Measurements from ENCODE around the gene CDT1. TPM values are rescaled to one million over a fixed set of nuclear protein-coding genes. Genes with fewer than 3 reads are reported as not detected.

The CDT1 gene
- total and polyA plus RNA-seq, 3 donors from 2014 or later, result 11.9 to 19.1 (median 14.9) TPM

DNA sequence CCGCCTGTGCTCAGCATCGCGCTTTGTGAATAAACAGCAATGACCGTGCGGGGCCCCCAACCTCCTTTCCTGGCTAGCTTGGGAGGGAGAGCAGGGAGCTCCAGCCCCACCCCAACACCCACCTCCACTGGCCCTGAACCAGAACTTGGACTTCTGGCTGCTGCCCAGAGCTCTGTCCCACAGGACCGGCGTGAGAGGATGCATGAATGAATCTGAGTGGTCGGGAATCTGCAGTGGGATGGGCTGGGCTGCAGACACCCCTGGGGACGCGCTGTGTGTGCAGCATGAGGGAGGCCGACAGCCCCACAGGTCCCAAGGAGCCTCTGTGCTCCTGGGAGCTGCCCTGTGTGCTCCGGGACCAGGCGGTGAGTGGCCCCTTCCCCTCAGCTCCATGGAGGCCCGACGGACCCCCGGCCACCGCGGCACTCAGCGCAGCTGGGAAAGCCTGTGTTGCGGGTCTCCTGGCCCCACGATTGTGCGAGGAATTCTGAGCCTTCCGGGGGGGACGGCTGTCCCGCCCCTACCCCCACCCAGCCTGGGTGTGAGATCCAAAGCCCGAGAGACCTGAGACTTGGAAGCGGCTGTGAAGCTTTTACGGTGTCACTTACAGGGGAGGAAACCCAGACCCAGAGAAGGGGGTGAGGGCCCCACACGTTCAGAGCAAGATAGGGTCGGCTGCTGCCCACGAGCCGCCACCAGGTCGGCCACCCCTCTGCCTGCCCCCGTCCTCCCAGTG, 24.0 kb upstream of the CDT1 start:
- H3K4me1 ChIP-seq, result peaks cover 12% of the 10 kb centered on the region
- intact Hi-C loops (cut with DNase I; ENCODE audit: low total_unique reads), result loop anchor here (5.0 kb wide), 1 partner anchor 37 kb away; no protein-coding TSS in a partner anchor
- WGBS, 2 donors, result 48 to 54% methylated on average over 3 to 32 of the region's 34 CpGs
- DNase-seq, result no peak
- no peaks in the 10 kb centered on the region for H3K9me3 ChIP-seq
- no peak overlapping the region for H3K27ac ChIP-seq
- H3K4me3 ChIP-seq, result no peak overlapping the region
- no peaks in the 10 kb centered on the region for H3K36me3 ChIP-seq (ENCODE audit: low read depth, missing control alignments)
- TF ChIP-seq, protein P1, sequence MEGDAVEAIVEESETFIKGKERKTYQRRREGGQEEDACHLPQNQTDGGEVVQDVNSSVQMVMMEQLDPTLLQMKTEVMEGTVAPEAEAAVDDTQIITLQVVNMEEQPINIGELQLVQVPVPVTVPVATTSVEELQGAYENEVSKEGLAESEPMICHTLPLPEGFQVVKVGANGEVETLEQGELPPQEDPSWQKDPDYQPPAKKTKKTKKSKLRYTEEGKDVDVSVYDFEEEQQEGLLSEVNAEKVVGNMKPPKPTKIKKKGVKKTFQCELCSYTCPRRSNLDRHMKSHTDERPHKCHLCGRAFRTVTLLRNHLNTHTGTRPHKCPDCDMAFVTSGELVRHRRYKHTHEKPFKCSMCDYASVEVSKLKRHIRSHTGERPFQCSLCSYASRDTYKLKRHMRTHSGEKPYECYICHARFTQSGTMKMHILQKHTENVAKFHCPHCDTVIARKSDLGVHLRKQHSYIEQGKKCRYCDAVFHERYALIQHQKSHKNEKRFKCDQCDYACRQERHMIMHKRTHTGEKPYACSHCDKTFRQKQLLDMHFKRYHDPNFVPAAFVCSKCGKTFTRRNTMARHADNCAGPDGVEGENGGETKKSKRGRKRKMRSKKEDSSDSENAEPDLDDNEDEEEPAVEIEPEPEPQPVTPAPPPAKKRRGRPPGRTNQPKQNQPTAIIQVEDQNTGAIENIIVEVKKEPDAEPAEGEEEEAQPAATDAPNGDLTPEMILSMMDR (IDR thresholded peaks at IDR 0.05), result no peak
- no peak for TF ChIP-seq POLR2A (IDR thresholded peaks at IDR 0.05)
- H3K27me3 ChIP-seq, result no peaks in the 10 kb centered on the region

DNA sequence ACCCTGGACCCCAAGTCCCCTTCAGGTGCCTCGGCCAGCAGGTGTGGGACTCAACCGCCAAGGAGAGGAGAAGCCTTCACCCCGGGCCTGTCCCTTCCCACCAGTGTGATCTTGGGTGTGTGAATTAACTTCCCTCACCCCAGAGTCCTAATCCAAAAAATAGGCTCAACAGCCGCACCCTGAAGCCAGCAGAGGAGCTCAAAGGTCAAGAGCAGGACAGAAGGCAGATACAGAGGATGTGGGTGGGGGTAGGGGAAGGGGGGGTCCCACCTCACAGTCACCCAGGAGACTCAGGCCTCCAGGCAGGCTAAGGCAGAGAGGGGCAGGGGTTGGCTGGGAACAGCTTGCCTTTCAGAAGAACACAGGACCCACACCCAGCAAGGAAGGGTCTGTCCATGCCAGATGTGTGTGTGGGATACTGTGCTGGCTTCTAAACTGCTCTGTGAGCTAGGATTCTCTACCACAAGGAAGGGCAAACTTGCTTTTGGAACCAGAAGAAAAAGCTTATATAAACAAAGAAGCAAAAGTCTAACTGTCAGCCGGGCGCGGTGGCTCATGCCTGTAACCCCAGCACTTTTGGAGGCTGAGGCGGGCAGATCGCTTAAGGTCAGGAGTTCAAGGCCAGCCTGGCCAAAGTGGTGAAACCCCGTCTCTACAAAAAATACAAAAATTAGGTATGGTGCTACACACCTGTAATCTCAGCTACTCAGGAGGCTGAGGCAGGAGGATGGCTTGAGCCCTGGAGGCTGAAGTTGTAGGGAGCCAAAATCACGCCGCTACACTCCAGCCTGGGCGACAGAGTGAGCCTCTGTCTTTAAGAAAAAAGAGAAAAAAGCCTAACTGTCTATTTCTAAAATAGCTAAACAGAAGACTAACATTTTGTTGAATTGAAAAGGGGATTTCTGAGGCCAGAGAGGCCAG, 23.2 kb upstream of the CDT1 start:
- H3K9me3 ChIP-seq, result no peaks in the 10 kb centered on the region
- no peak overlapping the region for H3K27ac ChIP-seq
- intact Hi-C loops (cut with DNase I; ENCODE audit: low total_unique reads), result loop anchor here (5.0 kb wide), 1 partner anchor 38 kb away; no protein-coding TSS in a partner anchor
- H3K27me3 ChIP-seq, result no peaks in the 10 kb centered on the region
- peaks cover 12% of the 10 kb centered on the region for H3K4me1 ChIP-seq
- no peak for TF ChIP-seq POLR2A (IDR thresholded peaks at IDR 0.05)
- TF ChIP-seq, protein P1 (IDR thresholded peaks at IDR 0.05), result no peak
- no peak overlapping the region for H3K4me3 ChIP-seq
- 71 to 87% methylated on average over 9 to 13 of the region's 13 CpGs for WGBS, 2 donors
- DNase-seq, result no peak
- H3K36me3 ChIP-seq (ENCODE audit: low read depth, missing control alignments), result no peaks in the 10 kb centered on the region

DNA sequence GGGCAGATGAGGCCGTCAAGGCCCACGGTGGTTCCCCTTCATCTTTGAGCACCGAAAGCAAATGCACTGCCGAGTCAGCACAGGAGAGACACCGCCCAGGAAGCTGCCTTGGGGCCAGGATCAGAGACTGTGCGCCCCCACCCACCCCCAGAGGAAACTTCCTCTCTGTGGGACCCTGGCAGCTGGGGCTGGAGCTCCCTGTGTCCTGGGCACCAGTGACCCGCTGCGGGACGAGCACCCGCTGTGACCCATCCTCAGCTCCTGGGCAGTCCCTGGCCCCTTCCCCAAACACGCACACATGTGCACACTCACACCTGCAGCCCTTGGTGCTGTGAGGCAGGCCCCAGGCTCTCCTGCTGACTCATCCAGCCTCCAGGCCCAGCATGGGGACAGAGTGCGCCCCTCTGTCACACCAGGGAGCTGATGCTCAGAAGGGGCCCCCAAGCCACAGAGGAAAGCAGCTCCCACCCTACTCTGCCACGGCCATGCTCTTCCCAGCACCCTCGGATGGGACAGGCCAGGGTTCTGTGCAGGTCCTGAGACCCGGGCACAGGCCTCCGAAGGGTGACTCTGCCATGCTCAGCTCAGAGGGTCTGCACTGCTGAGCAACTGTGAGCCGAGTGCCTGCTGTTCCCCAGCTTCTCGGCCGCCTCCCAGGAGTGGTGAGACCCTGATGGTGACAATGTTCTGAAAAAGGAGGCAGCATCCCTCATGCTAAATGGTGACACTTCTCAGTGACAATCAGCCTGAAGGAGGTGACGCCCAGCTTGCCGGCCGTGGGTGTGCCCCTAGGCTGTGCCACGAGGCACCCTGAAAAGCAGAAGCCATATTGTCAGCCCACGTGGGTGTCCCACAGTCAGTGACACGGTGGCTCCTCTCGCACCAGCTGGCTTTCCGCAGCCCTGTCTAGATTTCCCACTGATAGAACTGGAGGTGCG, 22.2 kb upstream of the CDT1 start:
- 80 to 94% methylated on average over 20 to 26 of the region's 28 CpGs for WGBS, 2 donors
- H3K4me1 ChIP-seq, result peaks cover 12% of the 10 kb centered on the region

More for the DNA sequence above, 22.2 kb upstream of the CDT1 start:
- Histone ChIP-seq H3K27me3 (no peaks in the 10 kb centered on the region), H3K27ac (no peak overlapping the region), H3K36me3 (ENCODE audit: low read depth, missing control alignments) (no peaks in the 10 kb centered on the region), H3K4me3 (no peak overlapping the region), H3K9me3 (no peaks in the 10 kb centered on the region)
- TF ChIP-seq, protein P1 (IDR thresholded peaks at IDR 0.05), result no peak
- no peak for TF ChIP-seq POLR2A (IDR thresholded peaks at IDR 0.05)
- intact Hi-C loops (cut with DNase I; ENCODE audit: low total_unique reads), result loop anchor here (5.0 kb wide), 1 partner anchor 39 kb away; no protein-coding TSS in a partner anchor
- DNase-seq, result no peak

Data from testis (tissue), 3 donors.